ENCODE results near the gene DHRS9. TPM values are rescaled to one million over a fixed set of nuclear protein-coding genes. Genes with fewer than 3 reads are reported as not detected.

The DHRS9 gene
- total and polyA plus RNA-seq, 12 donors, result 0.09 to 1.7 (median 0.39) TPM; not detected in 5

- Histone ChIP-seq H3K4me1 (replicated peaks in 1 of 2) (no peaks in the 10 kb centered on the region), H3K27me3 (peaks cover 6% of the 10 kb centered on the region), H3K27ac (no peak overlapping the region), H3K9me3 (replicated peaks in 1 of 3) (no peaks in the 10 kb centered on the region), H3K4me3 (no peak overlapping the region), H3K36me3 (replicated peaks in 1 of 2) (no peaks in the 10 kb centered on the region)
- intact Hi-C loops (cut with DNase I), result no loop called here
- TF ChIP-seq POLR2A (IDR thresholded peaks at IDR 0.05) (no peak), CTCF (IDR thresholded peaks at IDR 0.05) (no peak)
- 49 to 56% (median 51%) methylated on average over 18 of the region's 18 CpGs for WGBS, 4 donors
- DNase-seq, result no peak
Observed at GRCh38 chr2:169110916-169111315, 41.6 kb downstream of the DHRS9 start.

- no peaks in the 10 kb centered on the region for H3K9me3 ChIP-seq (replicated peaks in 1 of 3)
- DNase-seq, result no peak
- no peak overlapping the region for H3K4me3 ChIP-seq
- peaks cover 6% of the 10 kb centered on the region for H3K27me3 ChIP-seq
- intact Hi-C loops (cut with DNase I), result no loop called here
- no peaks in the 10 kb centered on the region for H3K36me3 ChIP-seq (replicated peaks in 1 of 2)
- TF ChIP-seq POLR2A (IDR thresholded peaks at IDR 0.05), result no peak
- TF ChIP-seq CTCF (IDR thresholded peaks at IDR 0.05), result no peak
- whole genome bisulfite sequencing, 4 donors, result 75 to 87% (median 84%) methylated on average over 6 of the region's 6 CpGs
- H3K4me1 ChIP-seq (replicated peaks in 1 of 2), result no peaks in the 10 kb centered on the region
- no peak overlapping the region for H3K27ac ChIP-seq
Observed at GRCh38 chr2:169112841-169113240, 43.5 kb downstream of the DHRS9 start.

DNA sequence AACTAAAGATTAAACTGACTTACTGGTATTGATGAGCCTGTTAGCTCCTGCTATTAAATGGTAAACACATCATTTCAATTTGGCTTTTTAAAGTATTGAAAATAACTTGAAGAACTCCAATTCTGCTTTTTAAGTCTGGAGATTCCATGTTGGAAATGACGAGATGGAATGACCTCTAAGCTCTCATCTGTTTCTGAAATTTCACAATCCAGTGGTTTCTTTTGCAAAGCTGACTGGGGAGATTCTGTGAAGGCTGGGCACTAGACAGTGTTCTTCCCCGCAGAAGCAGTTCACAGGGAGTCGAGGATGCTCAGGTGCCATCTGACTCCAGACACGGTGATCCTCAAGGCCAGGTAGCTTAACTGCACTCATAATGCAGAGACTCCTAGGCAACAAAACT lies 44.7 kb downstream of the DHRS9 start:
- Histone ChIP-seq H3K9me3 (replicated peaks in 1 of 3) (no peaks in the 10 kb centered on the region), H3K4me3 (no peak overlapping the region), H3K27ac (no peak overlapping the region), H3K27me3 (peaks cover 6% of the 10 kb centered on the region), H3K4me1 (replicated peaks in 1 of 2) (no peaks in the 10 kb centered on the region), H3K36me3 (replicated peaks in 1 of 2) (no peaks in the 10 kb centered on the region)
- intact Hi-C loops (cut with DNase I), result no loop called here
- no peak for DNase-seq
- 82 to 85% (median 84%) methylated on average over 4 of the region's 4 CpGs for WGBS, 4 donors
- TF ChIP-seq POLR2A (IDR thresholded peaks at IDR 0.05) (no peak), CTCF (IDR thresholded peaks at IDR 0.05) (no peak)

DNA sequence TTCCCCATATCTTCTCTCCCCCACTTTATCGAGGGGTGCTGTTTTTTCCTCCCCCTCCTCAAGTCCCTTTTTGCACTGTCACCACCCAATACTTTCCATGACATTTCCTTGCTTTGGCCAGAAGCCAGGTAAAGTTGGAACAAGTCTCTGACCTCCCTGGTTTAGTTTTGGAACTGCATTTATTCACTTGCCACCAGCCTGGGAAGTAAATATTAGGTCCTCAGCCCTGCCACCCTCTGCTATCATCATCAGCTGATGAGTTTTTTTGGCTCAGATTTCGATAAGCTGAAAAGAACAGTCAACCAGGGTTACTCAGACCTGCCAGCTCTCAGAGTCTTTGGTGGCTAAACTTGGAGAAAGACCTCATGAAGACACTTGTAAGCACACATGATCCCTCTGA lies 47.0 kb downstream of the DHRS9 start:
- no peaks in the 10 kb centered on the region for H3K36me3 ChIP-seq (replicated peaks in 1 of 2)
- 43 to 57% (median 50%) methylated on average over 2 of the region's 2 CpGs for WGBS, 4 donors
- H3K27ac ChIP-seq, result no peak overlapping the region
- intact Hi-C loops (cut with DNase I), result no loop called here
- H3K27me3 ChIP-seq, result no peaks in the 10 kb centered on the region
- no peaks in the 10 kb centered on the region for H3K9me3 ChIP-seq (replicated peaks in 1 of 3)
- no peak for TF ChIP-seq CTCF (IDR thresholded peaks at IDR 0.05)
- no peak for TF ChIP-seq POLR2A (IDR thresholded peaks at IDR 0.05)
- no peaks in the 10 kb centered on the region for H3K4me1 ChIP-seq (replicated peaks in 1 of 2)
- DNase-seq, result no peak
- H3K4me3 ChIP-seq, result no peak overlapping the region
